ENCODE measurements around the gene PPP1R13B. TPM values are rescaled to one million over a fixed set of nuclear protein-coding genes. Genes with fewer than 3 reads are reported as not detected.

The PPP1R13B gene
- total RNA-seq, 4 donors from 2014 or later: 10.7 to 48.3 (median 23.3) TPM

DNA sequence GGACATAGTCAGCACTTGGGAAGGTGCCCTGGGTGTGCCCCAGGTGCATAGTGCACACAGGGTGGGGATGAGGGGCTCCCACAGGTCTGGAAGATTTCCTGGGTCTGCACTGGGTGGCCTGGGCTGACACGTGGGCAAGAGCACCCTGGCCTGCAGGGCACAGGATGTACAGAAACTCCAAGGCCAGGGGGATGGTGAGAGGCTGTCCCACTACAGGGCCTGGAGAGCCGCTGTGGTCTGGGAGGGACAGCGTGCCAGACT, 35.8 kb upstream of the PPP1R13B start:
- Histone ChIP-seq H3K36me3 (no peaks in the 10 kb centered on the region), H3K27me3 (no peaks in the 10 kb centered on the region), H3K9me3 (no peaks in the 10 kb centered on the region), H3K4me1 (peaks cover 0 to 49% (median 37%) of the 10 kb centered on the region in 4 donors), H3K27ac (no peak overlapping the region), H3K4me3 (no peak overlapping the region)
- TF ChIP-seq, protein P1, sequence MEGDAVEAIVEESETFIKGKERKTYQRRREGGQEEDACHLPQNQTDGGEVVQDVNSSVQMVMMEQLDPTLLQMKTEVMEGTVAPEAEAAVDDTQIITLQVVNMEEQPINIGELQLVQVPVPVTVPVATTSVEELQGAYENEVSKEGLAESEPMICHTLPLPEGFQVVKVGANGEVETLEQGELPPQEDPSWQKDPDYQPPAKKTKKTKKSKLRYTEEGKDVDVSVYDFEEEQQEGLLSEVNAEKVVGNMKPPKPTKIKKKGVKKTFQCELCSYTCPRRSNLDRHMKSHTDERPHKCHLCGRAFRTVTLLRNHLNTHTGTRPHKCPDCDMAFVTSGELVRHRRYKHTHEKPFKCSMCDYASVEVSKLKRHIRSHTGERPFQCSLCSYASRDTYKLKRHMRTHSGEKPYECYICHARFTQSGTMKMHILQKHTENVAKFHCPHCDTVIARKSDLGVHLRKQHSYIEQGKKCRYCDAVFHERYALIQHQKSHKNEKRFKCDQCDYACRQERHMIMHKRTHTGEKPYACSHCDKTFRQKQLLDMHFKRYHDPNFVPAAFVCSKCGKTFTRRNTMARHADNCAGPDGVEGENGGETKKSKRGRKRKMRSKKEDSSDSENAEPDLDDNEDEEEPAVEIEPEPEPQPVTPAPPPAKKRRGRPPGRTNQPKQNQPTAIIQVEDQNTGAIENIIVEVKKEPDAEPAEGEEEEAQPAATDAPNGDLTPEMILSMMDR (IDR thresholded peaks at IDR 0.05): no peak
- no peak for TF ChIP-seq POLR2A (IDR thresholded peaks at IDR 0.05)
- no peak for TF ChIP-seq EP300 (IDR thresholded peaks at IDR 0.05)
- WGBS, 2 donors: 90% methylated on average over 2 of the region's 3 CpGs; no CpG with 5 or more reads in 1 of the 2 donors
- no peak for DNase-seq (ENCODE audit: low spot score in 2 of 2)

DNA sequence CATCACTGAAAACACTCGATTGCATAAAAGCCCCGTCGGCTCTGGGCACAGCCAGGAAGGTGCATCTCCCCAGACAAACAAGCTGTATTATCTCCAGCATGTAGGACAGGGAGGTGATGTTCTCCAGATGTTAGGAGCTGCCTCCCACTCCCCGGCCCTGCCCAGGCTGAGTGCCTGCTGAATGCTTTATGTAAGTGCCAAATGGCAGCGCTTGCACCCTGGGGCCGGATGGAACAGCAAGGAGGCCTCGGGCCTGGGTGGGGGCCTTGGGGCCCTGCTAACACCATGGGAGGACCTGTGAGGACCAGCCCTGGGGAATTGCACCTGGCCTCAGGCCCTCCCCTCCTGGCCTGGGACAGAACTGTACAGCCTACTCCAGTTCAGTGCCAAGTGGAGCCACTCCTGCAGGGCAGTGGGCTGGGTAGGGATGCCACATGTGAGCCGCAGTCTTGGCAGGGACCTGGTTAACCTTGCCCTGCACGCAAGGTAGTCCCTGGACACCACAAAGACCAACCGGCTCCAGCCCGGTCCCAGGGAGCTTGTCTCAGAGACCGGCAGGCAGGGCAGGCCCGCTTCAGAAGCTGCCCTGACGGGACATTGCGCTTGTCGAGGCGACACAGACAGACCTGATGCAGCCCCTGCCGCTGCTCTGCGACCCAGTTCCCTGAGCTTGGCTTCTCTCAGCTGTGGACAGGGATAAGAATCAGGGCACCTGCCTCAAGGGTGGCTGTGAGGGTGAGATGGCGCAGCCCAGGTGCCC, 35.3 kb upstream of the PPP1R13B start:
- 70 to 91% methylated on average over 11 to 16 of the region's 20 CpGs for WGBS, 2 donors
- H3K27ac ChIP-seq: peak overlapping the region in 1 of 4 donors; percentile 81
- no peaks in the 10 kb centered on the region for H3K36me3 ChIP-seq

DNA sequence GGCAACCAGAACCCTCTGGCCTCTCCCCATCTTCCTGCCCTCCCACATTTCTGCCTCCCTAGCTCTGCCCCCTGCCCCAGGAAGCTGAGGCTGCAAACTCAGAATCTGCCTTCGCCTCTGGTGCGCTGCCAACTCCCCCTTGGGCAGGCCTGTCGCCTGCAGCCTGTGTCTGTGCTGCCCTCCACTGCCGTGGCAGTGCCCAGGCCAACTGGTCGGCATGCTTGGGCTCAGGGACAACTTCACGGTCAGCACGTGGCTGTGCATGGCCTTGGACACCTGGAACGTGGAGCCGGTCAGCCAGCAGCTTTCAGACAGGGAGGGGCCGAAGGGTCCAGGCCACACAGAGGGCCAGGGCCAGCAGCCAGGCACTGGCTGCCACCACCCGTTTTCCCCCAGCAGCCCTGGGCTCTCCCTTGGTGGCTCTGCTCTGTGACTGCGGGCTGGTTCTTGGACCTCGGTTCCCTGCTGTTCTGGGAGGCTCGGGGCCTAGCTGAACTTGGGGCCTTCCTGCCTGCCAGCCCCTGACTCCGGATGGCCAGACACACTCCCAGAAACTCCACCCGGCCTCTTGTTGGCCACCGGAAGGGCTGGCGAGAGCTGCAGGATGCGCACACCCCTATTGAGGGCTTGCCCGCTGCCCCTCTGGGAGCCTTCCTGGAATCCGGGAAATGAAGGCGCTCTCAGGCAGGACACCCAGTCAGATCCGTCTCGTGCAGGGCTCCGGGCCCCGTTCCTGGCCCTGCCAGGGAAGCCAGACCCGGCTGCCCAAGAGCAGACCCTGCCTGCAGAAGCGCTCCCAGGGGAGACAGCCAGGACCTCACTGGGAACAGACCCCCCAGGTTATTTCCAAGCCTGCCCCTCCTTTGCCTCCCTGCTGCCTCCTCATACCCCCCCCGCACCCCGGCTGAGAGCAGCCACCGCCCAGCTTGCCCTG, 34.2 kb upstream of the PPP1R13B start:
- DNase-seq (ENCODE audit: low spot score in 2 of 2): no peak

More for the DNA sequence above, 35.3 kb upstream of the PPP1R13B start:
- Histone ChIP-seq H3K4me3 (no peak overlapping the region), H3K27me3 (no peaks in the 10 kb centered on the region), H3K9me3 (no peaks in the 10 kb centered on the region), H3K4me1 (peaks cover 0 to 49% (median 37%) of the 10 kb centered on the region in 4 donors)
- TF ChIP-seq, protein P1 (IDR thresholded peaks at IDR 0.05): no peak
- TF ChIP-seq EP300 (IDR thresholded peaks at IDR 0.05) (no peak), POLR2A (IDR thresholded peaks at IDR 0.05) (no peak)
- no peak for DNase-seq (ENCODE audit: low spot score in 2 of 2)

DNA sequence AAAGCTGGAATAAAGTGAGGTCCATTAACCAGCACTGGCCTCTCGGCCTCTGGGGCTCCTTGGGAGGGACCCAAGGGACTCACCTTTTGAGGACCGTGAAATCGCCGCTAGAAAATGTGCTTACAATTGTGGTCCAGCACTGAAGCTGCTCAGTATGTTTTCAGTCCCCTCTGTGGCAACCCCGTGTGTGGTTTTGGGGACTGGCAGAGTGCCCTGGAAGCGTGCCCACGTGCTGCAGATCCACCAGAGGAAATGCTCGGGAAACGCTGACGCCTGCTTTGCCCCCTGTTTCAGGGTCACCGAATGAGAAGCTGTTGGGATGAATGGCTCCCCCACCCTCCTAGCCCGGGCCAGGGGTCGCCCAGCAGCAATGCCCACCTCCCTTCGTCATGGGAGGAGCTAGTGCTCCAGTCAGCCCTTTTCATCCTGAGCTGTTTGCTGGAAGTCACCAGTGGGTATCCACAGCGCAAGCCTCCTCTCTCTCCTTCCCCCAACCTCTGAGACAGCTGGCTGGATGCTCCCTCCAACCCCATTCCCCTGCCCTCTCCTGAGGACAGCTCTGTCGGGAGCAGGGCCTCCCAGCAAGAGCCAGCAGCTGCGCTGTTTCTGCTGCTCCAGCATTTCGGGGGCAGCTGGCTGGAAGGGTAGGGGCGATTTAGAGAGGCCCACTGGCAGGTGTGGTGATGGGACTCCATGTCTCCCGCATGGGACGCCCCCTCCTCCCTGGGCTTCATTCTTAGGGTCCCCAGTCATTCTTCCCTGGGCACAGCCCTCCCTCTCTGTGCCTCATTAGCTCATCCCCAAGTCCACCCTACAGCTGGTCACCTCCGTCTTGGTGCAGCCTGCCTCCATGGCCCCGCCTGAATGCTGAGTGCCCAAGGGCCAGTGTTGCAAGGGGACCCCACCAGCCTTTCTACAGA, 33.2 kb upstream of the PPP1R13B start:
- WGBS, 2 donors: 13 to 25% methylated on average over 17 to 23 of the region's 23 CpGs
- H3K36me3 ChIP-seq: no peaks in the 10 kb centered on the region
- DNase-seq (ENCODE audit: low spot score in 2 of 2): peak; percentile 82 to 83
- TF ChIP-seq POLR2A (IDR thresholded peaks at IDR 0.05) (no peak), EP300 (IDR thresholded peaks at IDR 0.05) (peak in 1 of 2 donors; percentile 42)
- TF ChIP-seq, protein P1 (IDR thresholded peaks at IDR 0.05): no peak
- peak overlapping the region in 2 of 4 donors; percentile 14 to 42 for H3K4me3 ChIP-seq
- no peaks in the 10 kb centered on the region for H3K9me3 ChIP-seq
- H3K4me1 ChIP-seq: peaks cover 0 to 42% (median 37%) of the 10 kb centered on the region in 4 donors
- peak overlapping the region; percentile 14 to 81 (median 66) for H3K27ac ChIP-seq
- no peaks in the 10 kb centered on the region for H3K27me3 ChIP-seq

More for the DNA sequence above, 34.2 kb upstream of the PPP1R13B start:
- no peaks in the 10 kb centered on the region for H3K36me3 ChIP-seq
- TF ChIP-seq, protein P1 (IDR thresholded peaks at IDR 0.05): no peak
- no peak for TF ChIP-seq POLR2A (IDR thresholded peaks at IDR 0.05)
- TF ChIP-seq EP300 (IDR thresholded peaks at IDR 0.05): no peak
- 53 to 62% methylated on average over 29 to 30 of the region's 31 CpGs for WGBS, 2 donors
- no peaks in the 10 kb centered on the region for H3K9me3 ChIP-seq
- peak overlapping the region in 3 of 4 donors; percentile 57 to 81 (median 75) for H3K27ac ChIP-seq
- no peaks in the 10 kb centered on the region for H3K27me3 ChIP-seq
- H3K4me1 ChIP-seq: peaks cover 0 to 42% (median 37%) of the 10 kb centered on the region in 4 donors
- no peak overlapping the region for H3K4me3 ChIP-seq
